GOT3 (cell line): Measurements from ENCODE around the gene FRMD6.

ENCODE experiments used
- DNase-seq: peaks from one replicate; lab custom pipeline; 2025; ENCODE audit warnings: mixed read lengths; lab: John Stamatoyannopoulos, UW

FRMD6 gene

GRCh38 chr14:51666826-51667225 lies 15.1 kb downstream of the FRMD6 start:
- DNase-seq, result no peak

- no peak for DNase-seq
Measured at GRCh38 chr14:51668870-51669269, 17.2 kb downstream of the FRMD6 start.

DNA sequence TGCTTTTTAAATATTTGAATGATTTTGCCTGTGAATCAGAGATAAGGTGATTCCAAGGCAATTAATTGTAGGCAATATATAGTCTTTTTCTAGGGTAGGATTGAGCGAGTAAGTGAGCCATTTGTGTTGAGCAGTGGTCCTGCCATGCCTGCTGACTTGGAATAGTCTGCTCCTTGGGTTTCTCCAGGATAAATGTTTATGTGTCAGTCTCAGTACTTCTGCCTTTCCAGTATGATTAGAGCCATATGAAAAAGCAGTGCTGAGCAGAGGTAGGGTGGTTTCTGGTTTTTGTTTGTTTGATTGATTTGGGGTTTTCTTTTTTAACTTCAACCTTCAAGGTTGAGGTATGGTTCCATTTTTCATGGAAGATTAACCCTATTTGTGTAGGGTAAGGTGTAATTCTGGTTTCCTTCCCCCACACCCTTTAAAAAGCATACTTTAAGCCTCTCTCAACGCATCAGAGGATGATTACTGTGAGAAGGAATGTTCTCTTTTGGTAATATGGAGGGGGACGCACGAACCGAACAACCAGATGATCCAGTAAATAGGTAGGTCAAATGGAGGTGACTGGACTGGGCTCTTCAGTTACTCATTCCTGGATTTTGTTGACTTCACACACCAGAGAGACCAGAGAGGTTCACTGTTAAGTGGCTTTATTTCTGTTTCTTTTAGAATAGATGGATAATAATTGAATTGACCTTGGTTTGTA lies 22.7 kb downstream of the FRMD6 start:
- DNase-seq, result no peak

- DNase-seq, result no peak
Measured at GRCh38 chr14:51676549-51676948, 24.8 kb downstream of the FRMD6 start.

DNA sequence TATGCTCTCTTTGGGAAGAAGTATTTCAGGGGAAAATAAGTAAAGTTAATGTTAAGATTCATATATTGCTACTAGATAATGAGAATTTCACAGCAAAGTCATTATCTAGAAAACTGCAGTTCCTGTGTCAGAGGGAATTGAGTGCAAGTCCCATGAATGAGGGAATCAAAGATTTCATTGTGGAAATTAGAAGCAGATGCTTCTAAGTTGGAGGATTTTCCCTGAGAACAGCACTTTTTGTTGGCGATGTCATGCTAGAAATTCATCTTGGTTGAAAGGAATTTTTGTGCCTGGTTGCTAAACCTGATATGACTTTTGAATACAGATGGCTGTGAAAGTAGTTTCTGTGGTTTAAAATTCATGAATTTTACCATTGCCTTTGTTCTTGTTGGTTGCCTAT lies 25.6 kb downstream of the FRMD6 start:
- DNase-seq, result no peak

- DNase-seq, result no peak
Measured at GRCh38 chr14:51677738-51678137, 26.0 kb downstream of the FRMD6 start.

- no peak for DNase-seq
Measured at GRCh38 chr14:51680031-51680430, 28.3 kb downstream of the FRMD6 start.

DNA sequence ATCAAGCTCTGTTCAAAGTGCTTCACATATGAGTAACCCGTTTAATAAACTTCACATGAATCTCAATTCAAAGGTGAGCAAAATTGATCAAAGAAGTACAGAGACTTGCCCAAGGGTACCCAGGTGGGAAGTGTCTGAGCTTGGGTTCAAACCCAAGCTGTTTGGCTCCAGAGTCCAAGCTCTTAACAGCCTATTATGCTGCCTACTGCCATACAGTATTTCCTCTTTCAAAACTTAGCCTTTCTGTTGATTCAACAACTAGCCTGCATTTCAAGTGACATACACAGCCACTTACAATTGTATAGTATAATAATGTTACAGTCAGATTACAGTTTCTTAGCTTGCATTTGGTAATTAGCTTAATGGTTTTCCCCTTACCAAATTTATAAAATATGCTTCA lies 29.7 kb downstream of the FRMD6 start:
- DNase-seq, result no peak

DNA sequence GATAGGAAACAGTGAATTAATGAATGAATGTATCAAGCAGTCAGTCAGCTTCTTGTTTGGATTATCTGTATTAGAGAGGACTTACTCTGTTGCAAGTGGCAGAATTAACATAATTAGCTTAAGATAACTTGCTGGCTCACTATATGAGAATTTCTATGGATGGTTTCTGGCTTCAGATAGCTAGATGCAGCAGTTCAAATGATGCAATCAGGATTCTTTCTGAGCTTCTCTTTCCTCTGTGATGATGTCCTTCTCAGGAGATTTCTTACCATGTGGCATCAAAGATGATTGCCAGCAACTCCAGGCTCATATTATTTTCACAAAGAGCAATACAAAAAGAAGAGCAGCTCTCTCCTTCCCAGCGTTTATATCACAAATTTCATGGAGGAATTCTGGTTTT lies 30.7 kb downstream of the FRMD6 start:
- DNase-seq, result no peak

GRCh38 chr14:51684760-51685159 lies 33.0 kb downstream of the FRMD6 start:
- no peak for DNase-seq

DNA sequence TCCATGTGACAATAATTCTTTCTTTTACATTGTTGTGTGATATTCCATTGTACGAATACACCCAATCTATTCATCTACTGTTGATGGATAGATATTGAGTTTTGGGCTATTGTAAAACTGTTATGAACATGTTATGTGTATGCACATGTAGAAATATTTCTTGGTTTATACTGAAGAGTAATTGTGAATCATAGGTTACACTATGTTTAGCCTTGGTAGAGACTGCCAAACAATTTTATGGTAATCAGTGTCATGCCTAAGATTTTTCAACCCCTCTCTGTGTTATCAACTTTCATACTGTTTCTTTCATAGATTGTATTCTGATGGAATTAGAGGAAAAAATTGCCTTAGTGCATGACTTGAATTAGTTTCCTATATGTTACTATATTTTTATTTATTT lies 39.5 kb downstream of the FRMD6 start:
- no peak for DNase-seq

DNA sequence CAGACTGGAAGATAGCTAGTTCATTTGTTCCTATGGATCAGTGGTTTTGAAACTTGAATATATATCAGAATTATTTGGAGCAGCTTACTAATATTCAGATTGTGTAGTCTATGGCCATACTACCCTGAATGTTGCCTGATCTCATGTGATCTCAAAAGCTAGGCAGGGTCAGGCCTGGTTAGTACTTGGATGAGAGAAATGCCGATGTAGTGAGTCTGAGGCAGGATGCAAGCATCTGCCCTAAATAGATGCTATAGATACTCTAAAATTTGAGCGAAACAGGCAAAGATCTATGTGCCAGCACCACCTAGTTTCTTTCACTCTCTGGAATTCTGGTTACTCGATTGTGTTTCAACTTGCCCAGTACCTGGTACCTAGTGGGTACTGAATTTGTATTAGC lies 40.9 kb downstream of the FRMD6 start:
- no peak for DNase-seq

- no peak for DNase-seq
Measured at GRCh38 chr14:51697848-51698247, 46.1 kb downstream of the FRMD6 start.

DNA sequence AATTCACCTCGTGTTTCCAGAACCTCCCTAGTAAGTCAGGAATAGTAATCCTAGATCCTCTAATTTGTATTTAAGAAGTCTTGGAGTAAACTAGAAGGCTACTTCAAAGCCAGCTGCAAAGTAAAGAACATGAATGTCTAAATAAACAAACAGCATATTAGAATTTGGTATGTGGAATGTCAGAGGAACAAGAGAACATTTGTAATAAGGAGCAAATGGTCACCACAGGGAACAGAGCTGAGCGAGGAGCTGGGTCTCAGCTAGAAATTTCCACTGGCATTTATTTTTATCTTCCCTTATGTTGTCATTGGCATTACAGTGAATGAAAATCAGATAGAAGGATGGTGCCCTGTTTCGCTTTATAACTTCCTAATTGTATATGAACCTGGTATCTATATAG lies 50.2 kb downstream of the FRMD6 start:
- DNase-seq, result no peak

DNA sequence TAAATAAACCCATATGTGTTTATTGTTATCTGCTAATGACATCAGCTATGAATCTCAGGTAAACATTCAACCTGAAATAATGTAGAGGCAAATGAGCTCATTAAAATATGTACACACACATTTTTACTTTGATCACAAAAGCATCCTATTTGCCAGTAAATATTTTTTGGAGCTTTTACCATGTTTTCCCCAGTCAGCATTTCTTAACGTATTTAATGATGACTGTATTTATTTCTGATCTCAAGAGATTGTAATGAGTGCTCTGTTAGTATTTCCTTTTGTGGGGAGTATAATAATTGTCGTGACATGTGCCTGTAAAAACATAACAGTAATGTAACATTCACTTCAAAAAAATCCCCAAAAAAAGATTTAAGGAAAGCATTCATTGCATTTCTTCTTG lies 52.1 kb downstream of the FRMD6 start:
- no peak for DNase-seq

DNA sequence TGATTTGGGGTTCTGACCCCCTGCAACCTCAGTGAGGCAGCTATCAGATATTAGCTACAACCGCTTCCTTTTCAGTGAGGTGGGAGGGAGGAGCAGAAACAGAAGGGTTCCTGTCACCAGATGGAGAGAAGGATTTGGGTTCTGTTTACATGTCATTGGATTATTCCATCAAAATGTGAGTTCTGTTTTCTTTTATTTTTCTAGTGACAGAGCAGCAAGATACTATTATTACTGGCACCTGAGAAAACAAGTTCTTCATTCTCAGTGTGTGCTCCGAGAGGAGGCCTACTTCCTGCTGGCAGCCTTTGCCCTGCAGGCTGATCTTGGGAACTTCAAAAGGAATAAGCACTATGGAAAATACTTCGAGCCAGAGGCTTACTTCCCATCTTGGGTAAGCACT lies 52.8 kb downstream of the FRMD6 start:
- no peak for DNase-seq

DNA sequence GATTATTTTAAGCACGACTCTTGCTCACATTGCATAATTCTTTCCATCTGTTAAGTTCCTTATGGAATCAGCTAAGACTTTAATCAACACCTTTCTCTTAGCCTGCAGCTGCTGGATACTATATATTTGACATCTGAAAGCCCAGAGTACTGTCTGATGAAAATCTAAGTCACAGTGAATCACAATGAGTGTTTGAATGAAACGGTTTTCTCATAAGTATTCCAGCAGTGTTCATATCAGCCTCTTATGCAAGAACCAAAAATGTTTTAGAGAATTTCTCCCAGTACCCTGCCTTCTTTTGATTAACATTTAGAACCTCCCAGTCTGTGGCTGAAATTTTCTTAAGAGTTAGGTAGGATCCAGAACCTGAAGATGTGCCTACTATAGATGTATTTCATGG lies 55.6 kb downstream of the FRMD6 start:
- DNase-seq, result no peak

- DNase-seq, result no peak
Measured at GRCh38 chr14:51711505-51711904, 59.8 kb downstream of the FRMD6 start.

DNA sequence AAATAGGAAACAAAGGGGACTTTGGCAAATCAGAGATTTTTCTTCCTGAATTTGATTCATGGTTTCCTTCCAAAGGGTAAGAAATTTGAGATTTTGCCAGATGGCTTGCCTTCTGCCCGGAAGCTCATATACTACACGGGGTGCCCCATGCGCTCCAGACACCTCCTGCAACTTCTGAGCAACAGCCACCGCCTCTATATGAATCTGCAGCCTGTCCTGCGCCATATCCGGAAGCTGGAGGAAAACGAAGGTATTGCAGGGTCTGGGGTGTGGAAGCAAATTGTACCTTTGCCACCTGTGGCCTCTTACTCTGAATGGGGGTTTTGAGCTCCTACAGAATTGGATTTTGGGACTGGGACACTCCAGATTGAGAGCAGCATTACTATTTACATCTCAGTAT lies 63.5 kb downstream of the FRMD6 start:
- DNase-seq, result no peak

GRCh38 chr14:51715742-51716141 lies 64.0 kb downstream of the FRMD6 start:
- DNase-seq, result no peak

DNA sequence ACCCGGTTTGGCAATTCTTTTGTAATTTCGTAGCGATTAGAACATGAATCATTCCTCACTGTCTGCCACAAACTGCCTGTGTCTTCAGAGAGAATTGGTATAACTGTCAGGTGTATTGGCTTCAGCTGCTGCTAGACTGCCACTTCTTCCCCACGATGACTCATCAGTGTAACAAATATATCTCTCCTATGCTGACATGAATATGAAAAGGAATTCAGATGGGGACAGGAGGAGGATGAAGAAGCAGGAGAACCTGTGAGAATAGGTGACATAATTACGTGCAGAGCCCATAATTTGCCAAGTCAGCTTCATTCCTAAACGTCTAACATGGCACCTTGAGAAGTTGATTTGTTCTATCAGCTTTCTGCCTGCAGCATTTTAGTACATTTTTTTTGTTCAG lies 64.9 kb downstream of the FRMD6 start:
- DNase-seq, result no peak

DNA sequence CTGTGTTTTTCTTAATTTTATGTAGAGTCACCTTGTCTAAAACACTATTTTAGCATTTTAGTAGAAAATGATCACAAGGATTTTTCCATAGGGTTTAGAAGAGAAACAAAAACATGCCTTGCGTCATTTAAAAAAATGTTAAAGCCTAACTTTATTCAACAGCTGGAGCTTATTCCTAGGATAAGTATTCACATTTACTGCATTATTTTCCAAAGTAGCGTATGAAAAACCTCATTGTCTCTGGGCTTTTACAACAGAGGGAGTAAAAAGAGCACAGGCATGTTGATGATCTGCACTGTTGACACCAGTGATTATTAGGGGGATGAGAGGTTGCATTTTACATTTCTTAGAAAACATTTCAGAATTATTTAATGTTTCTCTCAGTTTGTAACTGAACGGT lies 66.1 kb downstream of the FRMD6 start:
- no peak for DNase-seq

- DNase-seq, result no peak
Measured at GRCh38 chr14:51719955-51720354, 68.2 kb downstream of the FRMD6 start.

- DNase-seq, result no peak
Measured at GRCh38 chr14:51723990-51724389, 72.3 kb downstream of the FRMD6 start.

GRCh38 chr14:51724650-51725049 lies 72.9 kb downstream of the FRMD6 start:
- no peak for DNase-seq
